IMR-90 (cell line): Measurements from ENCODE around the gene KLHL30. TPM values are rescaled to one million over a fixed set of nuclear protein-coding genes. Genes with fewer than 3 reads are reported as not detected.
A peak's percentile ranks its signal among the peaks of the same experiment; 100 is the strongest.

Experiments
- ATAC-seq: fragments of 200-7000 bp; cut with Tn5 transposase; 2 replicates; pipeline ENCODE4 v1.9.1; 2020; ENCODE audit warnings: low read depth, mild to moderate bottlenecking, moderate library complexity
- BruUV-seq: library from RNA; stranded (reverse); fragments of 400-500 nt; replicated peaks from 2 replicates; lab custom pipeline; 2021; lab: Mats Ljungman, UMichigan
- CTCF ChIA-PET: fragments of 300-600 bp; formaldehyde crosslinking; extraction: SDS; loops from one replicate; lab custom pipeline; 2021; ENCODE audit warnings: antibody characterized with exemption; lab: Yijun Ruan, JAX
- POLR2A ChIA-PET: fragments of 300-600 bp; sonication (Branson Sonifier 250); formaldehyde crosslinking; loops from one replicate; lab custom pipeline; 2022; ENCODE audit warnings: antibody characterized with exemption; ENCODE audit not compliant: unreplicated experiment; lab: Charles Lee
- DNase-seq: peaks from one replicate; pipeline ENCODE4 v3.0.0; 2013
- H2AFZ ChIP-seq: replicated peaks from 2 replicates; pipeline ENCODE3; 2013; ENCODE audit warnings: low read length, mild to moderate bottlenecking; ENCODE audit not compliant: poor library complexity
- H2AK5ac ChIP-seq: 2 replicates; pipeline ENCODE4 v1.6.1; 2013; ENCODE audit warnings: low read depth, low read length, inconsistent platforms
- H2AK9ac ChIP-seq: replicated peaks from 2 replicates; pipeline ENCODE3; 2013; ENCODE audit warnings: mild to moderate bottlenecking, low read depth, low read length, moderate library complexity; ENCODE audit not compliant: poor library complexity
- H2BK120ac ChIP-seq: 2 replicates; pipeline ENCODE4 v1.6.1; 2013; ENCODE audit warnings: low read depth, low read length, inconsistent platforms
- H2BK15ac ChIP-seq: 3 replicates; pipeline ENCODE4 v1.6.1; 2013; ENCODE audit warnings: low read depth, low read length, inconsistent platforms
- H2BK20ac ChIP-seq: 2 replicates; pipeline ENCODE4 v1.6.1; 2013; ENCODE audit warnings: low read depth, mild to moderate bottlenecking, inconsistent platforms, low read length, moderate library complexity
- H2BK5ac ChIP-seq: 2 replicates; pipeline ENCODE4 v1.6.1; 2013; ENCODE audit warnings: mild to moderate bottlenecking, low read depth, low read length, inconsistent platforms; ENCODE audit not compliant: poor library complexity, severe bottlenecking
- H3K14ac ChIP-seq: replicated peaks from 2 replicates; pipeline ENCODE4 v1.6.1; 2013; ENCODE audit warnings: low read depth, low read length, inconsistent platforms
- H3K18ac ChIP-seq: 2 replicates; pipeline ENCODE4 v1.6.1; 2013; ENCODE audit warnings: low read depth, low read length, control low read depth
- H3K23ac ChIP-seq: 2 replicates; pipeline ENCODE4 v1.6.1; 2013; ENCODE audit warnings: low read depth, low read length, inconsistent platforms
- H3K27ac ChIP-seq: 2 replicates; pipeline ENCODE4 v1.5.1; 2013; ENCODE audit warnings: mild to moderate bottlenecking, control low read depth, low read length; ENCODE audit not compliant: insufficient read depth
- H3K27me3 ChIP-seq: 2 replicates; pipeline ENCODE4 v1.6.1; 2013; ENCODE audit warnings: low read length; ENCODE audit not compliant: control insufficient read depth, insufficient read depth
- H3K36me3 ChIP-seq: 2 replicates; pipeline ENCODE4 v1.6.1; 2013; ENCODE audit warnings: low read length, mixed read lengths; ENCODE audit not compliant: control insufficient read depth, insufficient read depth
- H3K4ac ChIP-seq: 2 replicates; pipeline ENCODE4 v1.6.1; 2013; ENCODE audit warnings: low read depth, low read length, inconsistent platforms
- H3K4me1 ChIP-seq: 2 replicates; pipeline ENCODE4 v1.6.1; 2013; ENCODE audit warnings: low read length, mixed read lengths; ENCODE audit not compliant: control insufficient read depth, insufficient read depth
- H3K4me2 ChIP-seq: 2 replicates; pipeline ENCODE4 v1.6.1; 2013; ENCODE audit warnings: low read depth, mild to moderate bottlenecking, control low read depth, low read length, moderate library complexity
- H3K4me3 ChIP-seq: 2 replicates; pipeline ENCODE4 v1.5.1; 2013; ENCODE audit warnings: low read depth, mild to moderate bottlenecking, control low read depth, low read length, moderate library complexity; ENCODE audit not compliant: insufficient read depth
- H3K56ac ChIP-seq: 2 replicates; pipeline ENCODE4 v1.6.1; 2013; ENCODE audit warnings: low read length, inconsistent platforms; ENCODE audit not compliant: insufficient read depth; ENCODE audit errors: extremely low read depth
- H3K79me1 ChIP-seq, 2 experiments: 2 replicates each; pipeline ENCODE4 v1.6.1; 2013; ENCODE audit warnings: low read length in 2 of 2, inconsistent platforms in 1 of 2, low read depth in 1 of 2
- H3K9ac ChIP-seq: 2 replicates; pipeline ENCODE4 v1.6.1; 2013; ENCODE audit warnings: low read depth, low read length, control low read depth
- H3K9me1 ChIP-seq: 2 replicates; pipeline ENCODE4 v1.6.1; 2013; ENCODE audit warnings: low read length, inconsistent platforms; ENCODE audit not compliant: insufficient read depth
- H3K9me3 ChIP-seq: 2 replicates; pipeline ENCODE4 v1.6.1; 2013; ENCODE audit warnings: low read length; ENCODE audit not compliant: control insufficient read depth, insufficient read depth
- H4K20me1 ChIP-seq: 2 replicates; pipeline ENCODE4 v1.6.1; 2013; ENCODE audit warnings: low read length, inconsistent platforms; ENCODE audit not compliant: insufficient read depth
- H4K5ac ChIP-seq: 2 replicates; pipeline ENCODE4 v1.6.1; 2013; ENCODE audit warnings: mild to moderate bottlenecking, low read depth, low read length, control low read depth
- H4K8ac ChIP-seq, 2 experiments: 2 replicates each; pipeline ENCODE4 v1.6.1; 2013; ENCODE audit warnings: low read depth in 2 of 2, low read length in 2 of 2, control low read depth in 1 of 2, inconsistent platforms in 1 of 2
- H4K91ac ChIP-seq: 2 replicates; pipeline ENCODE4 v1.6.1; 2013; ENCODE audit warnings: low read depth, low read length, inconsistent platforms; ENCODE audit not compliant: insufficient read depth
- CTCF ChIP-seq: conservative IDR thresholded peaks from 2 replicates; pipeline ENCODE4 v1.5.1; 2012; ENCODE audit warnings: mild to moderate bottlenecking, low read depth, low read length, improper control_type of control experiment
- ELK1 ChIP-seq: fragments of 150-350 bp; IDR thresholded peaks from 2 replicates; pipeline ENCODE4 v1.6.1; 2016; ENCODE audit warnings: low read depth, mild to moderate bottlenecking, low read length, moderate library complexity, borderline replicate concordance
- MAFK ChIP-seq: IDR thresholded peaks from 2 replicates; pipeline ENCODE4 v1.6.1; 2012; ENCODE audit warnings: low read depth, low read length, improper control_type of control experiment
- MXI1 ChIP-seq: IDR thresholded peaks from 2 replicates; pipeline ENCODE4 v1.6.1; 2012; ENCODE audit warnings: low read depth, mild to moderate bottlenecking, low read length, moderate library complexity, borderline replicate concordance
- NFE2L2 ChIP-seq: fragments of 150-350 bp; IDR thresholded peaks from 2 replicates; pipeline ENCODE4 v1.6.1; 2016; ENCODE audit warnings: low read depth, mild to moderate bottlenecking, low read length
- POLR2A ChIP-seq: IDR thresholded peaks from 2 replicates; pipeline ENCODE4 v1.6.1; 2012; ENCODE audit warnings: mild to moderate bottlenecking, low read depth, low read length
- WGBS, 2 experiments: methylation state at CpG; one replicate each; pipeline versions ENCODE4 v1.1.5 to v1.1.7; 2013; ENCODE audit warnings: missing lambda C conversion rate in 2 of 2; ENCODE audit not compliant: insufficient read length in 1 of 2; ENCODE audit errors: extremely low coverage in 2 of 2; 5-methylcytosine and 5-hydroxymethylcytosine counted together
- dilution Hi-C: fragments of 300-500 bp; cut with HindIII; formaldehyde crosslinking; loops from one replicate; pipeline ENCODE4 v1.14.3; 2018; ENCODE audit warnings: low sequenced_read_pairs; ENCODE audit not compliant: unreplicated experiment
- in situ Hi-C: fragments of 300-500 bp; cut with MboI; formaldehyde crosslinking; loops from 3 replicates; pipeline ENCODE4 v1.14.3; 2019; ENCODE audit warnings: low sequenced_read_pairs, inconsistent platforms, mixed read lengths
- intact Hi-C: fragments of 100-400 bp; cut with micrococcal nuclease; formaldehyde crosslinking; loops from 2 replicates; pipeline ENCODE4 v1.10.0; 2022
- polyA plus RNA-seq, 3 experiments: library from polyadenylated mRNA; depleted of rRNA; stranded (reverse); fragments of >200 nt; gene quantifications; 2 replicates each; pipeline ENCODE4 v1.2.3, GENCODE V29; 2012; ENCODE audit warnings: low replicate concordance in 1 of 3
- total RNA-seq: library from RNA; depleted of rRNA; stranded (reverse); fragments of >200 nt; gene quantifications from 2 replicates; pipeline ENCODE4 v1.2.3, GENCODE V29; 2012

KLHL30 gene
- total and polyA plus RNA-seq, 2 of the 4 experiments (the other 2 are of a cell fraction) = under 0.01 to 0.03 TPM

GRCh38 chr2:238126775-238127164, 11.7 kb upstream of the KLHL30 start:
- H3K4me2 ChIP-seq = peak overlapping the region; percentile 58
- TF ChIP-seq POLR2A (no peak), MAFK (no peak), MXI1 (no peak), ELK1 (no peak), CTCF (no peak), NFE2L2 (no peak)
- H2BK20ac ChIP-seq = peak overlapping the region; percentile 43; the same call in 1 of the 2 replicates
- H3K27ac ChIP-seq = peak overlapping the region; percentile 64
- H2BK120ac ChIP-seq = peak overlapping the region; percentile 74
- no peak overlapping the region for H3K56ac ChIP-seq
- peak overlapping the region; percentile 94 for H3K9ac ChIP-seq
- H3K14ac ChIP-seq = peak overlapping the region; percentile 96
- no peak for ATAC-seq
- no peaks in the 10 kb centered on the region for H3K79me1 ChIP-seq
- peak overlapping the region; percentile 90 for H3K18ac ChIP-seq
- peaks cover 5% of the 10 kb centered on the region; the same call in 1 of the 2 replicates for H3K27me3 ChIP-seq
- H3K4me1 ChIP-seq = peaks cover 6% of the 10 kb centered on the region
- no peak overlapping the region for H2AK9ac ChIP-seq
- H3K9me3 ChIP-seq = no peaks in the 10 kb centered on the region
- dilution Hi-C loops = no loop called here
- peak overlapping the region; percentile 89 for H2AFZ ChIP-seq
- H3K4me3 ChIP-seq = no peak overlapping the region
- H4K8ac ChIP-seq = peak overlapping the region; percentile 94 to 97
- in situ Hi-C loops = no loop called here
- intact Hi-C loops = no loop called here
- H4K5ac ChIP-seq = peak overlapping the region; percentile 91
- no peaks in the 10 kb centered on the region for H4K20me1 ChIP-seq
- H2AK5ac ChIP-seq = peak overlapping the region; percentile 89; the same call in 1 of the 2 replicates
- H3K36me3 ChIP-seq = no peaks in the 10 kb centered on the region
- peak overlapping the region; percentile 10; the same call in 1 of the 3 replicates for H2BK15ac ChIP-seq
- H4K91ac ChIP-seq = peak overlapping the region; percentile 70
- H3K4ac ChIP-seq = peak overlapping the region; percentile 87
- CTCF ChIA-PET = interaction anchor here (0.6 kb wide), 1 partner anchor 201 kb away, joined by 3 read pairs; no protein-coding TSS in a partner anchor
- TSS peak; percentile 95 for BruUV-seq
- peak overlapping the region; percentile 71 for H2BK5ac ChIP-seq
- POLR2A ChIA-PET = no interaction called here
- H3K23ac ChIP-seq = peak overlapping the region; percentile 74
- H3K9me1 ChIP-seq = peaks cover 5% of the 10 kb centered on the region; the same call in 1 of the 2 replicates
- WGBS, 2 experiments = 100% methylated on average over 2 of the region's 2 CpGs; no CpG with 5 or more reads in 1 of the 2 experiments
- DNase-seq = no peak
